Parathyroid adenoma (tissue), 2 donors: ENCODE results near the gene AGPS.

Source experiments
- H2AFZ ChIP-seq: fragments of 300-600 bp; sonication (generic); one replicate; pipeline ENCODE4 v1.7.0; 2017; ENCODE audit warnings: antibody characterized with exemption, mild to moderate bottlenecking
- H3K27ac ChIP-seq: fragments of 300-600 bp; sonication (generic); one replicate; pipeline ENCODE4 v1.7.0; 2017
- H3K27me3 ChIP-seq: fragments of 300-600 bp; sonication (generic); one replicate; pipeline ENCODE4 v1.7.0; 2017; ENCODE audit warnings: low read length; ENCODE audit not compliant: control insufficient read depth, insufficient read depth
- H3K36me3 ChIP-seq: fragments of 300-600 bp; sonication (generic); one replicate; pipeline ENCODE4 v1.7.0; 2017; ENCODE audit warnings: low read length; ENCODE audit not compliant: control insufficient read depth, insufficient read depth
- H3K4me1 ChIP-seq: fragments of 300-600 bp; sonication (generic); one replicate; pipeline ENCODE4 v1.7.0; 2017; ENCODE audit warnings: control low read depth
- H3K4me2 ChIP-seq: fragments of 300-600 bp; sonication (generic); one replicate; pipeline ENCODE4 v1.7.0; 2017; ENCODE audit warnings: low read length
- H3K4me3 ChIP-seq: fragments of 300-600 bp; sonication (generic); one replicate; pipeline ENCODE4 v1.7.0; 2017; ENCODE audit warnings: low read depth, low read length
- H3K79me2 ChIP-seq: fragments of 300-600 bp; sonication (generic); one replicate; pipeline ENCODE4 v1.7.0; 2017; ENCODE audit warnings: control low read depth
- H3K9ac ChIP-seq: fragments of 300-600 bp; sonication (generic); one replicate; pipeline ENCODE4 v1.7.0; 2017; ENCODE audit warnings: mild to moderate bottlenecking
- H3K9me3 ChIP-seq: fragments of 300-600 bp; sonication (generic); one replicate; pipeline ENCODE4 v1.7.0; 2017; ENCODE audit warnings: low read length; ENCODE audit not compliant: control insufficient read depth
- CTCF ChIP-seq: fragments of 300-600 bp; sonication (generic); IDR thresholded peaks from one replicate; pipeline ENCODE4 v1.7.0; 2017; ENCODE audit warnings: antibody characterized with exemption, mild to moderate bottlenecking
- donor health status: primary hyperparathyroidism.

Gene AGPS

GRCh38 chr2:177551989-177552421 lies 159.4 kb downstream of the AGPS start:
- H3K4me1 ChIP-seq, result no peaks in the 10 kb centered on the region
- no peak for TF ChIP-seq CTCF
- H3K4me2 ChIP-seq, result peak overlapping the region; percentile 97
- H3K27me3 ChIP-seq, result no peaks in the 10 kb centered on the region
- H2AFZ ChIP-seq, result peak overlapping the region; percentile 87
- no peak overlapping the region for H3K9ac ChIP-seq
- H3K36me3 ChIP-seq, result no peaks in the 10 kb centered on the region
- no peaks in the 10 kb centered on the region for H3K9me3 ChIP-seq
- peak overlapping the region; percentile 99 for H3K4me3 ChIP-seq
- H3K27ac ChIP-seq, result peak overlapping the region; percentile 99
- no peaks in the 10 kb centered on the region for H3K79me2 ChIP-seq

GRCh38 chr2:177552422-177553175 lies 160.0 kb downstream of the AGPS start:
- Histone ChIP-seq H3K36me3 (no peaks in the 10 kb centered on the region), H3K9ac (peak overlapping the region; percentile 79), H3K4me2 (peak overlapping the region; percentile 97), H3K27ac (peak overlapping the region; percentile 99), H3K4me1 (no peaks in the 10 kb centered on the region), H2AFZ (peak overlapping the region; percentile 87), H3K79me2 (no peaks in the 10 kb centered on the region), H3K27me3 (no peaks in the 10 kb centered on the region), H3K4me3 (peak overlapping the region; percentile 99), H3K9me3 (no peaks in the 10 kb centered on the region)
- TF ChIP-seq CTCF, result no peak

- H2AFZ ChIP-seq, result peak overlapping the region; percentile 87
- no peaks in the 10 kb centered on the region for H3K79me2 ChIP-seq
- no peaks in the 10 kb centered on the region for H3K36me3 ChIP-seq
- no peaks in the 10 kb centered on the region for H3K27me3 ChIP-seq
- H3K9me3 ChIP-seq, result no peaks in the 10 kb centered on the region
- H3K4me3 ChIP-seq, result peak overlapping the region; percentile 99
- TF ChIP-seq CTCF, result no peak
- peak overlapping the region; percentile 97 for H3K4me2 ChIP-seq
- H3K4me1 ChIP-seq, result no peaks in the 10 kb centered on the region
- peak overlapping the region; percentile 99 for H3K27ac ChIP-seq
- H3K9ac ChIP-seq, result peak overlapping the region; percentile 79
Measured at GRCh38 chr2:177553176-177553884, 160.8 kb downstream of the AGPS start.

GRCh38 chr2:177554365-177554764 lies 161.8 kb downstream of the AGPS start:
- Histone ChIP-seq H3K27ac (no peak overlapping the region), H3K9me3 (no peaks in the 10 kb centered on the region), H3K79me2 (no peaks in the 10 kb centered on the region), H3K36me3 (no peaks in the 10 kb centered on the region), H3K9ac (no peak overlapping the region), H3K27me3 (no peaks in the 10 kb centered on the region), H3K4me3 (no peak overlapping the region), H3K4me1 (no peaks in the 10 kb centered on the region), H3K4me2 (no peak overlapping the region), H2AFZ (no peak overlapping the region)
- no peak for TF ChIP-seq CTCF
